ENCODE results near the gene NMD3.

NMD3 gene

DNA sequence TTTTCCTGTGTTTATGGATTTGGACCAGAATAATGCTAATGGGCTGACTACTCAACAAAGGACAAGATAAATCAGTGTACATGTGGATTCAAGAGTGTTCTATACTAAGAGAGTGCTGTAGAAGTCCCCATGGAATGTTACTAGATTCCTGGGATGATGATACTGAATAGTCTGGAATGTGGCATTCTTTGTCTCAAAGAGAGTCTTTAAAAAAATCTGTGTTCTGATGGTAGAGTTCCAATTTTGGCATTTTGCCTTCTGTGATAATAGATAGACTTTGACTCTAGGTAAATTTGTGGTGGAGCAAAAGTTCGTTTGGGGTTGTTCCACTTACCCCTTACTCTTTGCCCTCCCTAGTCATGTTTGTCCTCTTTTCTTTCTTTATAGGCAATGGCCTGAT is 43.7 kb downstream of the NMD3 start:
- H3K4me3 ChIP-seq (ENCODE audit: control insufficient read depth, low read depth, low read length), result no peak overlapping the region
- no peak for DNase-seq (ENCODE audit: low read depth)
- TF ChIP-seq, protein P1, sequence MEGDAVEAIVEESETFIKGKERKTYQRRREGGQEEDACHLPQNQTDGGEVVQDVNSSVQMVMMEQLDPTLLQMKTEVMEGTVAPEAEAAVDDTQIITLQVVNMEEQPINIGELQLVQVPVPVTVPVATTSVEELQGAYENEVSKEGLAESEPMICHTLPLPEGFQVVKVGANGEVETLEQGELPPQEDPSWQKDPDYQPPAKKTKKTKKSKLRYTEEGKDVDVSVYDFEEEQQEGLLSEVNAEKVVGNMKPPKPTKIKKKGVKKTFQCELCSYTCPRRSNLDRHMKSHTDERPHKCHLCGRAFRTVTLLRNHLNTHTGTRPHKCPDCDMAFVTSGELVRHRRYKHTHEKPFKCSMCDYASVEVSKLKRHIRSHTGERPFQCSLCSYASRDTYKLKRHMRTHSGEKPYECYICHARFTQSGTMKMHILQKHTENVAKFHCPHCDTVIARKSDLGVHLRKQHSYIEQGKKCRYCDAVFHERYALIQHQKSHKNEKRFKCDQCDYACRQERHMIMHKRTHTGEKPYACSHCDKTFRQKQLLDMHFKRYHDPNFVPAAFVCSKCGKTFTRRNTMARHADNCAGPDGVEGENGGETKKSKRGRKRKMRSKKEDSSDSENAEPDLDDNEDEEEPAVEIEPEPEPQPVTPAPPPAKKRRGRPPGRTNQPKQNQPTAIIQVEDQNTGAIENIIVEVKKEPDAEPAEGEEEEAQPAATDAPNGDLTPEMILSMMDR (conservative IDR thresholded peaks at IDR 0.05; ENCODE audit: control insufficient read depth, insufficient read depth, low read depth, low read length), result no peak

DNA sequence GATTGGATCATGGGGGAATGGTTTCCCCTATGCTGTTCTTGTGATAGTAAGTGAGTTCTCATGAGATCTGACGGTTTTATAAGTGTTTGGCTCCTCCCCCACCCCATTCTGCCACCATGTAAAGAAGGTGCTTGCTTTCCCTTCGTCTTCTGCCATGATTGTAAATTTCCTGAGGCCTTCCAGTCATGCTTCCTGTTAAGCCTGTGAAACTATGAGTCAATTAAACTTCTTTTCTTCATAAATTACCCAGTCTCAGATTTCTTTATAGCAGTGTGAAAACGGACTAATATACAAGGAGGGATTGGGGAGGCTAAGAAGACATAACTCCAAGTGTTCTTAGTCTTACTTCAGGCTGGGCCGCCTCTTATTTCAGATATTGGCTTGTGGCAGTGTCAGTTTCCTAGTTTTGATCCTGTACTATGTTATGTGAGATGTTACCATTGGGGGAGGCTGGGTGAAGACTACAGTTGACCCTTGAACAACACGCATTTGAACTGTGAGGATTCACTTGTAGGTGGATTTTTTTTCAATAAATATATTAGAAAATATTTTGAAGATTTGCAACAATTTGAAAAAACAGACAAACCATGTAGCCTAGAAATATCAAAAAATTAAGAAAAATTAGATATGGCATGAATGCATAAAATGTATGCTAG is 44.9 kb downstream of the NMD3 start:
- DNase-seq (ENCODE audit: low read depth), result no peak
- TF ChIP-seq, protein P1 (conservative IDR thresholded peaks at IDR 0.05; ENCODE audit: control insufficient read depth, insufficient read depth, low read depth, low read length), result no peak

GRCh38 chr3:161266731-161267150 is 45.6 kb downstream of the NMD3 start:
- TF ChIP-seq, protein P1 (conservative IDR thresholded peaks at IDR 0.05; ENCODE audit: control insufficient read depth, insufficient read depth, low read depth, low read length), result no peak
- DNase-seq (ENCODE audit: low read depth), result peak; percentile 76
- no peak overlapping the region for H3K4me3 ChIP-seq (ENCODE audit: control insufficient read depth, low read depth, low read length)

More for the DNA sequence above, 44.9 kb downstream of the NMD3 start:
- H3K4me3 ChIP-seq (ENCODE audit: control insufficient read depth, low read depth, low read length), result no peak overlapping the region

DNA sequence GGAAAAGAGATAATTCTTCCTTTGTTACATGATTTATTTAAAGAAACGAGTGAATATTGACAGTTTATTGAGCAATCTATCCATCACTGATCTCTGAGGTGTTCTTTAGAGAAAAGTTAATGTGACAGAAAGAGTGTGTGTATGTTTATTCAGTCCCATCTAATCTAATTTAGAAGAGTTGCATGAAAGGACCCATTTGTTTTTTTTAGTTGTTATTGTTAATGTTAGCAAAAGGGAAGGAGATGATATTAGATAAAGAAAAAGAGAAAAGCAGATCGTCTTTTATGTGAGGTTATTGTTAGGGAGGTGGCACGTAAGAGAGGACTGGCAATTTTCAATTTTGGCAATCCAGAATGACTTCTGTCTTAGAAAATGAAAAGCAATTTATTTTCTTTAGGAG is 46.5 kb downstream of the NMD3 start:
- H3K4me3 ChIP-seq (ENCODE audit: control insufficient read depth, low read depth, low read length), result no peak overlapping the region
- DNase-seq (ENCODE audit: low read depth), result no peak
- TF ChIP-seq, protein P1 (conservative IDR thresholded peaks at IDR 0.05; ENCODE audit: control insufficient read depth, insufficient read depth, low read depth, low read length), result no peak

DNA sequence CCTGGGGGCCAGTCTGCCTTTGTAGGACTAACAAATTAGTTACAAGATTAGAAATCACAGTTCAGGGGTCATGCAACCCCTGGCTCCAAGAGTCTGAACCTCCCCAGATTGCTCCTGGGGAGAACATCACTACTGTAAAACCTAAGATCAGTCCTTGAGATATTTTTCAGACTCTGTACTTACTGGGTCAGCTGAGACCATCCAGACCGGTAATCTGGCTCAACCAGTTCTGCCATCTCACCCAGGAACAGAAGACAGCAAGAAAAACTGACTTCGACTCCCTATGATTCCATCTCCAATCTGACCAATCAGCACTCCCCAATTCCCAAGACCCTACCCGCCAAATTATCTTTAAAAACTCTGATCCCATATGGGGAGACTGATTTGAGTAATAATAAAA is 47.5 kb downstream of the NMD3 start:
- TF ChIP-seq, protein P1 (conservative IDR thresholded peaks at IDR 0.05; ENCODE audit: control insufficient read depth, insufficient read depth, low read depth, low read length), result no peak
- no peak for DNase-seq (ENCODE audit: low read depth)

DNA sequence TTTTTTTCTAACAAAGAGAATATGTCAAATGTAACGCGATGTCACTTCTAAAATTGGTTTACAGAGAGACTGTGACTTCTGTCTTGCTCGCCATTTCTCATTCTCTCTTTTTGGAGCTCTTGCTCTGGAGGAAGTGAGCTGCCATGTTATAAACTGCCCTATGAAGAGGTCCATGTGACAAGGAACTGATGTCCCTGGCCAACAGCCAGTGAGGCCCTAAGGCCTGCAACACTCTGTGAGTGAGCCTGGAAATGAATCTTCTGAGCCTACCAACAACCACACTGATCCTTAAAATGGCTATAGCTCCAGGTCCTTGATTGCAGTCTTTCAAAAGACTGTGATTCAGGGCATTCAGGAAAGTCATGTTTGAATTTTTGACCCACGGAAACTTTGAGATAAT is 49.9 kb downstream of the NMD3 start:
- TF ChIP-seq, protein P1 (conservative IDR thresholded peaks at IDR 0.05; ENCODE audit: control insufficient read depth, insufficient read depth, low read depth, low read length), result no peak
- H3K4me3 ChIP-seq (ENCODE audit: control insufficient read depth, low read depth, low read length), result no peak overlapping the region
- no peak for DNase-seq (ENCODE audit: low read depth)

More for the DNA sequence above, 47.5 kb downstream of the NMD3 start:
- H3K4me3 ChIP-seq (ENCODE audit: control insufficient read depth, low read depth, low read length), result no peak overlapping the region
